ENCODE measurements around the gene ZMIZ1.

The ZMIZ1 gene

DNA sequence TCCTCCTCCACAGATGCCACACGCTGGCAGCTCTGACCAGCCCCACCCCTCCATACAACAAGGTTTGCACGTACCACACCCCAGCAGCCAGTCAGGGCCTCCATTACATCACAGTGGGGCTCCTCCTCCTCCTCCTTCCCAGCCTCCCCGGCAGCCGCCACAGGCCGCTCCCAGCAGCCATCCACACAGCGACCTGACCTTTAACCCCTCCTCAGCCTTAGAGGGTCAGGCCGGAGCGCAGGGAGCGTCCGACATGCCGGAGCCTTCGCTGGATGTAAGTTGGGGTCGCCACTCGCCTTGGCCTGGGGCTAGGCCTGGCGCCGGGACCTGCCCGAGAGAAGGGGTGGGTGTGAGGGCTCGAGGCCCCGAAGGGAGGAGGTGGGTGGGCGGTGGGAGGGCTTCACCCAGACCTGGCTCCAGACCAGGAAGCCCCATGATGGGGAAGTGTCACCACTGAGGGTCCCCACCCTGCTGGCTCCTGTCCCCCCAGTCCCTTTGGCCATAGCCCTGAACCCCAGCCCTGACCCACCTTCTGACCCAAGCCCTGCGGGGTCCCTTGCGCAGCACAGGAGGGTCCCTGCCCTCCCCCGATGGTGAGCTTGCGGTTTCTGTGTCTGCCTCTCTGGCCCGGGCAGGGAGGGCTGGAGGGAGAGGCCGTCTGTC, 242.3 kb downstream of the ZMIZ1 start:
- in situ Hi-C loops (cut with MboI; ENCODE audit: low sequenced_read_pairs) = no loop called here

DNA sequence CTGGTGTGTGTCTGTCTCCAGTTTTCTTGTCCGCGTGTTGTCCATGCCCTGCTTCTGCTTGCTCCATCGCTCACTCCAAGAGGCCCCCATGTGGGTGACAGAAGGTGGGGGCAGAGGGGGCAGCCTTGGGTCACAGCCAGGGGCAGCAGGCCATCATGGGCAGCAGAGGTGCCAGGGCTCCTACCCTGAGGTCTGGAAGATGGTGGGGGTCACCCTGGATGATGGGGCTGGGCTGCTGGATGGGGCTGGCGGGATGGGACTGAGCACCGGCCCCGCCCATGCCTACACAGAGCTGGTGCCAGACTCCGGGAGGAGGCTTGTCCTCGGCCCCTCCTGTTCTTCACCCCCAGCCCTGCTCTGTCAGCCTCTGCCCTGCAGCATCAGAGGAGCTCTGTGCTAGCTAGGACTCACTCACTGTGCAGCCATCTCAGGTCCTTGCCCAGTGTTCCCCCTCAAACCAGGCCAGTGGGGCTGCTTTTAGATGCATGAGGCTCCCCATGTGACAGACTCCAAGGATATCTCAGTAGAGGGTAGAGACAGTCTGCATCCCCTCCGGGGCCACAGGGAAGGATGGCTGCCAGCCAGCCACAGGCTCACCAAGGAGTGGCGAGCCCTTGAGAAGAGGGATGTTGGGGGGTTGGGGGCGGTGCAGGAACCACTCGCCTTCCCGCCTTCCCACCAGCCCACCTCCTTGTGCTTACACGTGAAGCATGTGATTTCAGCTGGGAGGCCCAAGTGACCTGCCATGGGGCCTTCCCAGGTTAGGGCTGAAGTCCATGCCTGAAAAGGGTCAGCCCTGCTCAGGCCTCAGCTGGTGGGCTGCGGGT, 243.0 kb downstream of the ZMIZ1 start:
- in situ Hi-C loops (cut with MboI; ENCODE audit: low sequenced_read_pairs) = no loop called here

DNA sequence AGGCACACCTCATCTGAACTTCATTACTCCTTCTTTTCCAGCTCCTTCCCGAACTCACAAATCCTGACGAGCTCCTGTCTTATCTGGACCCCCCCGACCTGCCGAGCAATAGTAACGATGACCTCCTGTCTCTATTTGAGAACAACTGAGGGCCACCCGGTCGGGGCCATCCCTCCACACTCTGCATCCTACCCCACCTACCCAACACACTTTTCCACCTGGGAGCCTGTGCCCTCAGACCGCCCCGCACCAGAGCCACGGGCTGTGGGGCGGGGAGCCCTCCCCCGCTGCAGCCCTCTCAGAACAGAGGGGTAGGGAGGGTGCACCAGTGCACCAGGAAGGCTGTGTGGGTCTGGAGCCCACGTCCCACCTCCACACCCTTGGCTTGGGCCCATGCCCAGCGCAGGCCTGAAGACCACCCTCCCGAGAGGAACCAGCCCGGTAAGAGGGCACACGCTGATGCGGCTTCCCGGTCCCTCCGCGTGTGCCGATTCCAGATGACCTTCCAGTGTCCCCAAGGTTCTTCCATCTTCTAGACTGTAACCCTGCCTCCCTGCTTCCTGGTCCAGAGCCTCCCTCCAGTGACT, 243.9 kb downstream of the ZMIZ1 start:
- in situ Hi-C loops (cut with MboI; ENCODE audit: low sequenced_read_pairs) = no loop called here

DNA sequence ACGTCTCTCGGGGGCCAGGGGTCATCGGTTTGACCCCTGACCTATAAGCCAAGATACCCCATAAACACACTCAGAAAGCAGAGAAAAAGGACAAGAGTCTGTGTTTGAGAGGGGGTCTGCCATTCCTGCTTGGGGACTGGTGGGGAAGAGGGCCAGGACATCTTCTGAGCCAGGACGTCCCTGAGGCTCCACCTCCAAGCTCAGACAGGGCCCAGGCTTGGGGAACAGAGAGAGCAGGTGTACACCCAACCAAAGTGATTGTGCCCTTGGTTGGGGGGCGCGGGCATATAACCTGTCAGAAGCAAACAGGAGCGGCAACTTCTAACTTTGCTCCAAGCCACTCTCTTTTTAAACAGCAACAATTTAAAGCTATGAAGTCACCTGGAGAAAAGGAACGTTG, 244.6 kb downstream of the ZMIZ1 start:
- in situ Hi-C loops (cut with MboI; ENCODE audit: low sequenced_read_pairs) = no loop called here

DNA sequence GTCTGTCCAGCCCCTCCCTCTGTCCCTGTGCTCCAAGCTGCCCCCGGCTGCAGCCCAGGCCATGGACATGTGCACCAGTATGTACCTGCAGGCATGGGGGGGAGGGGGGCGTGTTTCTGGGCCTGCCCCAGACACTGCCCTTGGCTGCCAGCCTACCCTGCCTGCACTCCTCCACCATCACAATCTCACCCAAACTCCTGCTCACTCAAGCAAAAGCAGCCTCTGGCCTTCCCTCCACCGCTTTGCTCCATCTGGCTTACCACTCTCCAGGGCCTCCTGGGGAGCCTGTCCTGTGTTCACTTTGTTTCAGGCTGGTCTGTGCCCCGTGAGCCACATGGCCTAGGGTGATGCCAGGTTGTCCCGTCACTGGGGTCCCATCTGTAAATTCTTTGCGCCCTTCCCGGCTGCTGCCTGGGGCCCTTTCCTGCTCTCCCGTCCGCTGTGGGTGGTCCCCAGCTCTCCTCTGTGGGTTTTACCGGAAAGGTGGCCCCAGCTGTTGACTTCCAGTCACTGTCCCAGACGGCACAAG, 245.2 kb downstream of the ZMIZ1 start:
- in situ Hi-C loops (cut with MboI; ENCODE audit: low sequenced_read_pairs) = no loop called here

DNA sequence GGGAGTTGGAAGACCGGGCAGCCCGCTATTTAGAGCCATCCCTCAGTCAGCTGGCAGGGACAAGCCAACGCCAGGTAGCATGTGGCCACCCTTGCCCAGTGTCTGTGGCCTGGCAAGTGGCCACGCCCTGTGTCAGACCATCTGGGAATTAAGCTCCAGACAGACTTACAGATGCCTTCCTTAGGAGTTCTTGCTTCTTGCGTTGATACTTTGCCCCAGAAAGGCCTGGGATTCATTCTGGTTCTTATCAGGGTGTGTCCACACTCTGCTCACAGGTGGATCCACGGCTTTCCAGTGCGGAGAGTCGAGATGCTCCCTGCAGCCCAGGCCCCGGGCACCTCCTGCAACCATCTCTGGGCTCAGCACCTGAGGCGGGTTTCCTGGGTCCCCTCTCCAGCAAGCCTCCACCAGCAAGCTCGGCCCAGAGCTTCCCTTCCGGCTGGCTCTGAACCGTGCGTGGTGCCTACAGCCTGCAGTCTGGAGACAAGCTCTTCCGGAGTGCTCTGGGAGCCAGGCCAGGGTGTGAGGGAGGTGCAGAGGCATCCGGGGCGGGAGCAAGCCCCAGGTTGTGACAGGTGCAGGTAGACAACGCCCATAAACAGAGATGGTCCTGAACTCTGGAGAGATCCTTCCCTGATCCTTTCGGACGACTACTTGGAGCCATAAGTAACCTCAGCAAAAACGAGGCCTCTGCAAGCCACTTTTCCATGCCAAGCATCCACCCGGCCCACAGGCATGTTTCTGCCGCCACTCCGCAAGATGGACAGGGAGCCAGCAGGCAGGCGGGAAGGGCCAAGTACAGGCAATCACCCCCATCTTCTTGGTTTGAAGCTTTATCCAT, 246.2 kb downstream of the ZMIZ1 start:
- in situ Hi-C loops (cut with MboI; ENCODE audit: low sequenced_read_pairs) = no loop called here

DNA sequence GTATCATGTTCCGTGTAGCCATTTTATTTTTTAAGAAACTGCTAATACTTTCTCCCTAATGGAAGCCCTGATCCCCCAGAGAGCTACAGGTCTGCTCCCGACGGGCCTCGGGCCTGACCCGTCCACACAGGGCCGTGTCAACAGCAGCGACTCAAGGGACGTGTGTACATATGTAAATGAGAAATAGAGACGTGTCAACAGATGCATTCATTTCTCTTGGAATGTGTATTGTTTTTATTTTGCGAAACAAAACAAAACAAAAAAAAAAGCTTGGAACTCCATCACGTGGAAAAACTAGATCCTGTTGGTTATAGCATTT, 246.8 kb downstream of the ZMIZ1 start:
- in situ Hi-C loops (cut with MboI; ENCODE audit: low sequenced_read_pairs) = no loop called here

DNA sequence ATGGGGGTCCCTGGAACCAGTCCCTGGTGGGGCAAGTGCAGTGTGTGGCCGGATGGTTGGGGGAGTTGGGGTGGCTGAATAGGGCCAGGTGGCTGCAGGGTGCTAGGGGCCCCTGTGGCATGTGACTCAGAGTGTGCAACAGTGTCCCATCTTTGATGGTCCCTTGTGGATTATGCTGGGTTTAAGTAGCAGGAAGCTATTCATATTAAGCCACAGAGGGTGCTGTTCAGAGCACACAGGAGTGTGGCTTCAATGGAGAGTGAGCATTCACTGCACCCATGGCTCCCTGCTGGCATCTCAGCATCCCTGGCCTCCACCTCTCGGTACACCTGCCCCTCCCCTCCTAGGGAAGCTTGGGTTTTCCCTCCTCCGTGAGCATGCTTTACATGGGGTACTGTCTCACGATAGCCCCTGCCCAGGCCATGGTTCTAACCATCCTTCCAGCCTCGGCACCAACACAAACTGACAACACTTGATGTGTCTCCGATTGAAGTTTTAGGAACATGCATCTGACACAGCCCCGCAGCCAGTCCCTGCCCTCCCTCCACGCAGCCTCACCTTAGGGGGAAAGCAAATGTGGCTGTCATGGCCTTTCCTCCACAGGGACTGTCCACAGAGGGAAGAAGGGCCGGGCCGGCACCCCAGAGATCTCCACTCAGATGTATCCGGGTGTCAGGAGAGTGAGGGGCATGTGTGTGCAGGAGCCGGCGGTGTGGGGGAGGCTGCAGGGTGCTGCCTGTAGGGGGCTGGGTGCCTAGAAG, 248.1 kb downstream of the ZMIZ1 start:
- in situ Hi-C loops (cut with MboI; ENCODE audit: low sequenced_read_pairs) = no loop called here

DNA sequence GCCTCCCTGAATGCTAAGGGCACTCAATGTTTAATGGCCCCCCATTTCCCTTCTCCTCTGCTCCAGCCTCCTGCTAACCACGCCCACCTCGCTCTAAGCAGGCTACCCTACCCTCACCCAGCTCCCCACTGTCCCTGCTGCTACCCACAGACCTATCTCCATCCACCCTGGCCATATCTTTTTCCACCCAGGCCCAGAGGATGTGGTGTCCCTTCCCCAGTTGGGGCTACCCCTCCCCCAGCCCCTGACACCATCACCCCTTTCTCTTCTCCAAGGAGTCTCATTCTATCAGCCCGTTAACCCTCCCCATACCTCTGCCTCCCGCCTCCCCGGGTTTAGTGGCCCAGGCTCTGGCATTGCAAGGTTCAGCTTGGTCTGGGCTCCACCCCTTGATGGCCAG, 249.6 kb downstream of the ZMIZ1 start:
- in situ Hi-C loops (cut with MboI; ENCODE audit: low sequenced_read_pairs) = no loop called here

DNA sequence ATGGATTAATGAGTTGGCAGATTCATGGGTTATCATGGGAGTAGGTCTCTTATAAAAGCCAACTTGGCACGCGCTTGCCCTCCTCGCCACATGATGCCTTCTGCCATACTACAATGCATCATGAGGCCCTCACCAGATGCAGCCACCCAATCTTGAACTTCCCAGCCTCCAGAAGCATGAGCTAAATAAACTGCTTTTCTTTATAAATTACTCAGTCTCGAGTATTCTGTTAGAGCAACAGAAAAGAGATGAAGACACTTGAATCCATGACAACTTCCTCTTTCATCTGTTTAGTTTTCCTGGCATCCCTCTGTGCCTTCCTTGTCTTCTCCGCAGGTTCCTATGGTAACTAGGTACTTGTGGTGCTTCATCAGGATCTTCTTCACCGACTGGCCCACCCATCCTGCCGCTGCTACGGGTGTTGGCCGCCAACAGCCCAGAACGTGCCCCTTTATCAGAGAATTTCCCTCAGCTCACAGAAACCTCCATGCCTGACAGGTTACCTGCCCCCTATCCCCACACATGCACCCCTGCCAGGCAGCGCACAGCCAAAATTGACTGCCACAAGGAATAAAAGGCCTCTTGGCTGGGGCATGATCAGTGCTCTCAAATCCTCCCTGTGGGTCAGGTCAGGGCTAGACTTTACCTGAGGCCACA, 250.5 kb downstream of the ZMIZ1 start:
- in situ Hi-C loops (cut with MboI; ENCODE audit: low sequenced_read_pairs) = no loop called here

DNA sequence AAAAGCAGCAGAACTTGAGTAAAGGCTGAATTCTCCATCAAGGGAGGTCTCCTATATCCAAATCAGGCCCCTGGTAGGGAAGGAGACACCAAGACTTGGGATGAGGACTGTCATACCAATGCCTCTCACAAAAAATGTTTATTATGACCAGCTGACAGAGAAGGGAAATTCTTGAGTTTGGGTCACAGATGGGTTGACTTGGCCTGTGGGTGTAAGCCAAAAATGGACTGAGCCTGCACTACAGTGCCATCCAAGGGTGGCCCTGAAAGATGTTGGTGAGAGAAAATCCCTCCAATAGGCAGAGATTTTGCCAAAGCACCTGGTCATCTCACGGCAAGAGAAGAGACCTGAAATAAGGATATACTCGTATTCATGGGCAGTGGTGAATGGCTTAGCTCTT, 251.6 kb downstream of the ZMIZ1 start:
- in situ Hi-C loops (cut with MboI; ENCODE audit: low sequenced_read_pairs) = no loop called here

DNA sequence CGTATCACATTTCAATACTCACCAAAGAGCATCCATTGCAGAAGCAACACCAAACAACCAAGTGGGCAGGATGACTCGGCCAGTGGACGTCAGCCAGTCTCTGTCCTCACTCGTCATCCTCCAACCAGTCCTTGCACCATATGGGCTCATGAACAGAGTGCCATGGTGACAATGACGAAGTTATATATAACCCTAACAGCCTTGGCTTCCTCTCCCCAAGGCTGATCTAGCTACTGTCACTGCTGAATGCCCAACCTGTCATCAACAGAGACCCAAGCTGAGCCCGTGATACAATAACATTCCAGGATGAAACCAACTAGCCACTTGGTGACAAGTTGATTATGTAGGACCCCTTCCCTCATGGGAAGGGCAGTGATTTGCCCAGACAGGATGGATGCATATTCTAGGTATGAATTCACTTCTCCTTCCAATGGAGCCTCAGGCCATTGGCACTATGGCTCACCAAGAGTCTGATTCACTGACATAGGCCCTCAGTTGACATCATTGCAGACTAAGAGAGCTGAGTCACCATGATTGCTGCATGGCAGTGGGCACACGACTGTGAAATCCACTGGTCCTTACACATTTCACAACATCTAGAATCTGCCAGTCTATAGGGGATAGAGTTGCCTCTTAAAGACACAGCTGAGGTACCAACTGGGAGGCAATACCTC, 252.2 kb downstream of the ZMIZ1 start:
- in situ Hi-C loops (cut with MboI; ENCODE audit: low sequenced_read_pairs) = no loop called here

DNA sequence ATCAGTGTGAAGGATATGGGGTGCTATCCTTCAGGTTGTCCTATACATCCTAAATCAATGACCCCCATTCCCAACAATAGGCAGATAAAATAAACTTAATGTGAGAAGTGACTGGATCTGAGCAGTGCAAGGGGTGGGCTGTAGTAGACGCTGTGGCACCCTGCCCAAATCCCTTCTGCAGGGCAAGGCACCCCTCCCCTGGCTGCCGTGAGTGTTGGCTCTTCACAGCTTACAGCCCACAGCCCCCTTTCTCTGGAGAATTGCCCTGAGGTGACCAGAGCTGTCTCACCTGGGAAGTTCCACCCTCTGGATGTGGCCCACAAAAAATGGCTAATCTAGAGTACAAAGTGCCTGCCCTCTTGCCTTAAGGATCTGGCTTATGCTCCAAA, 252.7 kb downstream of the ZMIZ1 start:
- in situ Hi-C loops (cut with MboI; ENCODE audit: low sequenced_read_pairs) = no loop called here

DNA sequence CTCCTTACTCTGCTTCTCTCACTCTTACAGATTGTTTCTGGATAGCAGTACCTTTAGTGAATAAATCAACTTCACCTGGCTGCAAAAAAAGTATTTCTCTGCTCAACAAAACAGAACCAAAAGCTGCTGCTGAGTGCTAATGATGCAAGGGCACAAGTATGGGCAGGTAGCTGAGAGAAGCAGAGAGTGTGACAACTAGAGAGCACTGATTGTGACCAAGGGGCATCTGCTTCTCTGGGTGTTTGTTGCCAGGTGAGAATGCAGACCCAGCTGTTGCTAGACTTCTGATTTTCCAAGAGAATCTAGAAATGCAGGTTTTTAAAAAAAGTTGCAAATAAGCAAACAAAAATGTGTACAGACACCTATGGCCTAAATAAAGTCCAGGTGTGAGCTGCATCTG, 253.2 kb downstream of the ZMIZ1 start:
- in situ Hi-C loops (cut with MboI; ENCODE audit: low sequenced_read_pairs) = no loop called here

DNA sequence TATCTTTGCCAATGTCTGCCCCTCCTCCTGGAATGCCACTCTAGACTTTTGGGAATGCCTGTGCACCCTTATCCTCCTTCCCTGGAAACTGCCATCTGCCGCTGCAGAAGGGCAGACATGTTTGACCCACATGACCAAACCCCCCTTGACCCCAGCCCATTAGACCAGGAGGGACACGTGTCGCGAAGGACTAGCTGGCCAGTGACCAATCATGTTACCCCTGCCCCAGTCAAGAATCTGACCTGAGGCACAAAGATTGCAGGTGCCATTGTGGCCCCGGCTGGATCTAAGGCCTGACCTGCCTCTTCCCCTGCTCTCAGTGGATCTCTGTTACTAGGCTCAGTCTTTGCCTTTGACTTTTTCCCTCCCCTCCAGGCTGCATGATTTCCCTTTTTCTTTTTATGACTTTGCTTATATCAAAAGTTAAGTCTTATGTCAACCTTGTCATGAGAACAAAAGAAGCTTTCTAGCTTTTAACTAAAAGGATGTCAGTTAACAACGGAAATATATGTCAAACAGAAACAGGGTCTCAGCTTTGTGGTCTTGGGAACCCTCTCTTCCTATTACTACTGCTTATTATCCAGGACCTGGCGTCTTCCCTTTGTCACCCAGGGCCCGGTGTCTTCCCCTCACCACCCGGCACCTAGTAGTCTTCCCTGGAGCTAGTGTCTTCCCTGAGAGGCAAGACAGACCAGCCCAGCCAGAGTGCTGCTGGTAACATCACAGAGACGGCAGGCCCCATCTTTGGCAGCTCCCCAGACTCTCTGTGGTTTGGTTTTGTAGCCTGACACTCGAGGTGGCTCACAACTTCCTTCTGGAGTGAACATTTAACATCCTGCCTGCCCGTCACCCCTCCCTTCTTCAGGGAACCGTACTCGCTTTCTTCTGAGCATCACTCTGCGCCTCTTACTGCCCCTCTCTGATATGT, 254.1 kb downstream of the ZMIZ1 start:
- in situ Hi-C loops (cut with MboI; ENCODE audit: low sequenced_read_pairs) = no loop called here

DNA sequence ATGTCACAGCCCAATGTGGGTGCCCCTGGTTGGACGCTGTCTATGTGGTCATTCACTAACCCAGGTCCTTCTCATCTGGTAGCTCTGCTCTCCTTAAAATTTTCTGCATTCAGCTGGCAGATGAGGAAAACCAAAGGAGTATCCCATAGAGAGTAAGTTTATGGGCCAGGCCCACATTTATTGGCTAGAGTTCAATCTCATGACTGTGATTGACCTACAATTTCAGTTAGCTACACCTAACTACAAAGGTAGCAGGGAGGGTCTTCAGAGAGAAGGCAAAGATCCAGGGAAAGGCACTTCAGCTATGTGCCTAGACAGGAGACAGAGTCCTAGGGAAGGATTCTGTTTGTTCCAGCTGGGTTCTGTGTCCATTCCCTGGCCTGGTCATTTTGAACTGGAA, 254.8 kb downstream of the ZMIZ1 start:
- in situ Hi-C loops (cut with MboI; ENCODE audit: low sequenced_read_pairs) = no loop called here

DNA sequence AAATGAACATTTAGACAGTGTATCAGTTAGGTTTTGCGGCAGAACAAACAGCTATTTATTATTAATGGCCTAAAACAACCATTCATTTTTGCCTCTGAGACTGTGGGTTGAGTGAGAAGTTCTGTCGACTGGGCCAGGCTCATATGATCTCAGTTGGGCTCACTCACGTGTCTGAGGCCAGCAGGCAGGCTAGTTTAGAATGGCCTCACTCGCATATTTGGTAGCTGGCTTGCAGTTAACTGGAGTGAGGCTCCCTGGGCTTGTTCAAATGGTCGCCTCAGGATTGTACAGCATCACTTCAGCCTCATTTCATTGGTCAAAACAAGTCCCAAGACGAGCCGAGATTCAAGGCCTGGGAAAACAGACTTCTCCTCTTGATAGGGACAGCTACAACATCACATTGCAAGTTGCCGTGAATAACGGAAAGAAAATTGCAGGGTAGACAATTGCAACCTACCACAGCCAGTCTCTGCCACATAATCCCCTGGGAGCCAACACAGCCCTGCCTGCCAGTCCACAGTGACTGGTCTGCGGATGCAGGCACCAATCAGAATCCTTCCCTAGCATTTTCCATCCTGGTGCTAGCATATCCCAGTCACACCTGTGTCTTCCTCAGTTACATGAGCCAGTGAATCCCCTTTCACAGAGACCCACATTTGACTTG, 255.4 kb downstream of the ZMIZ1 start:
- in situ Hi-C loops (cut with MboI; ENCODE audit: low sequenced_read_pairs) = no loop called here
